ENCODE data around the gene ELMOD3. TPM values are rescaled to one million over a fixed set of nuclear protein-coding genes. Genes with fewer than 3 reads are reported as not detected.
A peak's percentile ranks its signal among the peaks of the same experiment; 100 is the strongest.

The ELMOD3 gene
- total RNA-seq, 1 experiment from 2014 or later, result 18.1 TPM

- TF ChIP-seq EZH2 (IDR thresholded peaks at IDR 0.05; ENCODE audit: low read depth) (no peak), CTCF (conservative IDR thresholded peaks at IDR 0.05) (no peak)
- Histone ChIP-seq H3K4me1 (replicated peaks; ENCODE audit: insufficient read depth) (peaks cover 30% of the 10 kb centered on the region), H3K4me3 (peak overlapping the region; percentile 93; the same call in 1 of the 2 replicates), H3K4me2 (peak overlapping the region; percentile 96), H2AFZ (no peak overlapping the region), H3K27me3 (ENCODE audit: insufficient read depth, low read depth) (no peaks in the 10 kb centered on the region), H4K20me1 (ENCODE audit: insufficient read depth) (peaks cover 46% of the 10 kb centered on the region), H3K79me2 (ENCODE audit: low read depth) (peaks cover 64% of the 10 kb centered on the region), H3K9me2 (ENCODE audit: insufficient read depth) (0 out of 2 replicates have a peak, but pooled peaks cover 3% of the 10 kb centered on the region), H3K36me3 (ENCODE audit: low read depth) (peaks cover 54% of the 10 kb centered on the region), H3F3A (ENCODE audit: insufficient read depth, low read depth) (peaks cover 19% of the 10 kb centered on the region; the same call in 1 of the 2 replicates), H3K9me3 (ENCODE audit: insufficient read depth, low read depth) (no peaks in the 10 kb centered on the region), H3K27ac (0 out of 2 replicates have a peak overlapping the region, but pooled peaks have one; percentile 6)
- ChIA-PET CTCF (no interaction called here), POLR2A (ENCODE audit: unreplicated experiment) (no interaction called here)
- intact Hi-C loops (cut with micrococcal nuclease; ENCODE audit: unreplicated experiment), result loop anchor here (5.0 kb wide), 2 partner anchors 87 to 227 kb away; partner anchors contain the start of gene CAPG
- peak in 1 of 2 experiments; percentile 76 for DNase-seq
- no TSS peak for BruUV-seq (replicated peaks)
Observed at GRCh38 chr2:85324639-85325465, 29.7 kb upstream of the ELMOD3 start.

- no peaks in the 10 kb centered on the region for H3K9me3 ChIP-seq (ENCODE audit: insufficient read depth, low read depth)
- 0 out of 2 replicates have a peak, but pooled peaks cover 3% of the 10 kb centered on the region for H3K9me2 ChIP-seq (ENCODE audit: insufficient read depth)
- peaks cover 64% of the 10 kb centered on the region for H3K79me2 ChIP-seq (ENCODE audit: low read depth)
- H3F3A ChIP-seq (ENCODE audit: insufficient read depth, low read depth), result peaks cover 19% of the 10 kb centered on the region; the same call in 1 of the 2 replicates
- BruUV-seq (replicated peaks), result no TSS peak
- no peak for DNase-seq
- peak overlapping the region; percentile 96 for H3K4me2 ChIP-seq
- no peak overlapping the region for H2AFZ ChIP-seq
- H3K4me3 ChIP-seq, result peak overlapping the region; percentile 93
- peaks cover 30% of the 10 kb centered on the region for H3K4me1 ChIP-seq (replicated peaks; ENCODE audit: insufficient read depth)
- H3K27ac ChIP-seq, result 0 out of 2 replicates have a peak overlapping the region, but pooled peaks have one; percentile 6
- TF ChIP-seq EZH2 (IDR thresholded peaks at IDR 0.05; ENCODE audit: low read depth), result no peak
- no peaks in the 10 kb centered on the region for H3K27me3 ChIP-seq (ENCODE audit: insufficient read depth, low read depth)
- H4K20me1 ChIP-seq (ENCODE audit: insufficient read depth), result peaks cover 46% of the 10 kb centered on the region
- CTCF ChIA-PET, result no interaction called here
- POLR2A ChIA-PET (ENCODE audit: unreplicated experiment), result interaction anchor here (0.6 kb wide), 1 partner anchor 25 kb away, joined by 3 read pairs; no protein-coding TSS in a partner anchor
- intact Hi-C loops (cut with micrococcal nuclease; ENCODE audit: unreplicated experiment), result loop anchor here (5.0 kb wide), 2 partner anchors 87 to 227 kb away; partner anchors contain the start of gene CAPG
- H3K36me3 ChIP-seq (ENCODE audit: low read depth), result peaks cover 49% of the 10 kb centered on the region
Observed at GRCh38 chr2:85325466-85325811, 29.1 kb upstream of the ELMOD3 start.

GRCh38 chr2:85326406-85327159 is 28.0 kb upstream of the ELMOD3 start:
- Histone ChIP-seq H3K9me3 (ENCODE audit: insufficient read depth, low read depth) (no peaks in the 10 kb centered on the region), H3K4me1 (replicated peaks; ENCODE audit: insufficient read depth) (peaks cover 30% of the 10 kb centered on the region), H3K4me3 (peak overlapping the region; percentile 93), H3K4me2 (peak overlapping the region; percentile 96), H3K79me2 (ENCODE audit: low read depth) (peaks cover 59% of the 10 kb centered on the region), H3K27me3 (ENCODE audit: insufficient read depth, low read depth) (no peaks in the 10 kb centered on the region), H3K27ac (no peak overlapping the region), H2AFZ (no peak overlapping the region), H3K9me2 (ENCODE audit: insufficient read depth) (no peaks in the 10 kb centered on the region), H3K36me3 (ENCODE audit: low read depth) (peaks cover 40% of the 10 kb centered on the region), H3F3A (ENCODE audit: insufficient read depth, low read depth) (peaks cover 14% of the 10 kb centered on the region; the same call in 1 of the 2 replicates), H4K20me1 (ENCODE audit: insufficient read depth) (peaks cover 35% of the 10 kb centered on the region)
- POLR2A ChIA-PET (ENCODE audit: unreplicated experiment), result interaction anchor here (0.6 to 0.9 kb wide), 4 partner anchors 11 to 692 kb away, joined by 4 to 43 read pairs (median 6); no protein-coding TSS in a partner anchor
- TSS peak; percentile 33 for BruUV-seq (replicated peaks)
- TF ChIP-seq CTCF (conservative IDR thresholded peaks at IDR 0.05) (no peak), EZH2 (IDR thresholded peaks at IDR 0.05; ENCODE audit: low read depth) (no peak)
- no peak for DNase-seq
- intact Hi-C loops (cut with micrococcal nuclease; ENCODE audit: unreplicated experiment), result loop anchor here (5.0 kb wide), 2 partner anchors 86 to 226 kb away; partner anchors contain the start of gene CAPG
- CTCF ChIA-PET, result interaction anchor here (0.7 kb wide), 1 partner anchor 244 kb away, joined by 4 read pairs; no protein-coding TSS in a partner anchor
